SH-SY5Y (cell line): Measurements from ENCODE around the gene SEMA4A.

ENCODE experiments used
- GATA2 ChIP-seq: IDR thresholded peaks from 2 replicates; pipeline ENCODE4 v1.6.1; 2011; ENCODE audit warnings: mild to moderate bottlenecking, low read depth, low read length
- GATA3 ChIP-seq: IDR thresholded peaks from 2 replicates; pipeline ENCODE4 v1.6.1; 2011; ENCODE audit warnings: low read depth, mild to moderate bottlenecking, low read length, moderate library complexity

- TF ChIP-seq GATA2 = no peak
- no peak for TF ChIP-seq GATA3
Measured at GRCh38 chr1:156114919-156115513, 38.4 kb upstream of the SEMA4A start.
